ENCODE measurements around the gene MAD1L1. TPM values are rescaled to one million over a fixed set of nuclear protein-coding genes. Genes with fewer than 3 reads are reported as not detected.

Gene MAD1L1
- total and polyA plus RNA-seq, 2 of the 4 experiments (the other 2 are of a cell fraction) = 29.0 to 40.9 TPM

GRCh38 chr7:1890289-1891235, 342.2 kb downstream of the MAD1L1 start:
- Histone ChIP-seq H2BK15ac (ENCODE audit: low read depth, low read length) (no peak overlapping the region), H2AK5ac (ENCODE audit: low read depth, low read length) (peak overlapping the region; percentile 91; the same call in 1 of the 2 replicates), H2BK5ac (ENCODE audit: low read depth, low read length, poor library complexity, severe bottlenecking) (no peak overlapping the region), H3K14ac (replicated peaks; ENCODE audit: low read depth, low read length) (0 out of 2 replicates have a peak overlapping the region, but pooled peaks have one; percentile 14), H3K27ac (ENCODE audit: insufficient read depth, low read length) (no peak overlapping the region), H3K56ac (ENCODE audit: extremely low read depth, insufficient read depth, low read length) (no peak overlapping the region), H2BK120ac (ENCODE audit: low read depth, low read length) (peak overlapping the region; percentile 55; the same call in 1 of the 2 replicates), H3K23ac (ENCODE audit: low read depth, low read length) (no peak overlapping the region), H3K9ac (ENCODE audit: low read depth, low read length) (no peak overlapping the region), H3K4ac (ENCODE audit: low read depth, low read length) (peak overlapping the region; percentile 53; the same call in 1 of the 2 replicates), H2BK20ac (ENCODE audit: low read depth, low read length) (no peak overlapping the region), H4K5ac (ENCODE audit: low read depth, low read length) (no peak overlapping the region), H2AK9ac (replicated peaks; ENCODE audit: low read depth, low read length, poor library complexity) (peak overlapping the region; percentile 71), H2AFZ (replicated peaks; ENCODE audit: low read length, poor library complexity) (peak overlapping the region; percentile 14), H3K4me1 (ENCODE audit: control insufficient read depth, insufficient read depth, low read length) (peaks cover 2% of the 10 kb centered on the region; the same call in 1 of the 2 replicates), H3K36me3 (ENCODE audit: control insufficient read depth, insufficient read depth, low read length) (peaks cover 8% of the 10 kb centered on the region), H3K4me3 (ENCODE audit: insufficient read depth, low read depth, low read length) (no peak overlapping the region), H3K27me3 (ENCODE audit: control insufficient read depth, insufficient read depth, low read length) (no peaks in the 10 kb centered on the region), H4K91ac (ENCODE audit: insufficient read depth, low read depth, low read length) (peak overlapping the region; percentile 55; the same call in 1 of the 2 replicates), H3K9me3 (ENCODE audit: control insufficient read depth, insufficient read depth, low read length) (no peaks in the 10 kb centered on the region), H4K8ac (ENCODE audit: low read depth in 2 of 2, low read length in 2 of 2) (peak overlapping the region in 1 of 2 experiments; percentile 51; a peak in 2 of 4 replicates), H4K20me1 (ENCODE audit: insufficient read depth, low read length) (no peaks in the 10 kb centered on the region; the same call in 1 of the 2 replicates), H3K9me1 (ENCODE audit: insufficient read depth, low read length) (peaks cover 22% of the 10 kb centered on the region), H3K18ac (ENCODE audit: low read depth, low read length) (no peak overlapping the region), H3K79me1 (ENCODE audit: low read depth in 1 of 2, low read length in 2 of 2) (peaks cover 0 to 5% of the 10 kb centered on the region in 2 experiments; a peak in 2 of 4 replicates), H3K4me2 (ENCODE audit: low read depth, low read length) (no peak overlapping the region)
- POLR2A ChIA-PET (ENCODE audit: unreplicated experiment) = no interaction called here
- in situ Hi-C loops (cut with MboI; ENCODE audit: low sequenced_read_pairs) (no loop called here), dilution Hi-C loops (cut with HindIII; ENCODE audit: low sequenced_read_pairs, unreplicated experiment) (no loop called here), intact Hi-C loops (cut with micrococcal nuclease) (no loop called here)
- BruUV-seq (replicated peaks) = no TSS peak
- ATAC-seq (ENCODE audit: low read depth) (no peak), DNase-seq (no peak)
- CTCF ChIA-PET = no interaction called here
- 85% methylated on average over 7 of the region's 26 CpGs; no CpG with 5 or more reads in 1 of the 2 experiments for WGBS, 2 experiments (ENCODE audit: extremely low coverage in 2 of 2, insufficient read length in 1 of 2)
- no peak for TF ChIP-seq BHLHE40 (IDR thresholded peaks at IDR 0.05; ENCODE audit: low read depth, low read length)
- no peak for TF ChIP-seq MAZ (IDR thresholded peaks at IDR 0.05; ENCODE audit: borderline replicate concordance, low read depth, low read length)
- TF ChIP-seq CEBPB (IDR thresholded peaks at IDR 0.05; ENCODE audit: low read depth, low read length) = no peak
- TF ChIP-seq, protein P1, sequence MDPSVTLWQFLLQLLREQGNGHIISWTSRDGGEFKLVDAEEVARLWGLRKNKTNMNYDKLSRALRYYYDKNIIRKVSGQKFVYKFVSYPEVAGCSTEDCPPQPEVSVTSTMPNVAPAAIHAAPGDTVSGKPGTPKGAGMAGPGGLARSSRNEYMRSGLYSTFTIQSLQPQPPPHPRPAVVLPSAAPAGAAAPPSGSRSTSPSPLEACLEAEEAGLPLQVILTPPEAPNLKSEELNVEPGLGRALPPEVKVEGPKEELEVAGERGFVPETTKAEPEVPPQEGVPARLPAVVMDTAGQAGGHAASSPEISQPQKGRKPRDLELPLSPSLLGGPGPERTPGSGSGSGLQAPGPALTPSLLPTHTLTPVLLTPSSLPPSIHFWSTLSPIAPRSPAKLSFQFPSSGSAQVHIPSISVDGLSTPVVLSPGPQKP (IDR thresholded peaks at IDR 0.05; ENCODE audit: borderline replicate concordance, low read depth, low read length) = no peak
- no peak for TF ChIP-seq FOS (IDR thresholded peaks at IDR 0.05; ENCODE audit: low read depth, low read length)
- TF ChIP-seq MAFK (IDR thresholded peaks at IDR 0.05; ENCODE audit: low read depth, low read length) = no peak
- no peak for TF ChIP-seq MXI1 (IDR thresholded peaks at IDR 0.05; ENCODE audit: borderline replicate concordance, low read depth, low read length)
